ENCODE results near the gene DIAPH2.

DNA sequence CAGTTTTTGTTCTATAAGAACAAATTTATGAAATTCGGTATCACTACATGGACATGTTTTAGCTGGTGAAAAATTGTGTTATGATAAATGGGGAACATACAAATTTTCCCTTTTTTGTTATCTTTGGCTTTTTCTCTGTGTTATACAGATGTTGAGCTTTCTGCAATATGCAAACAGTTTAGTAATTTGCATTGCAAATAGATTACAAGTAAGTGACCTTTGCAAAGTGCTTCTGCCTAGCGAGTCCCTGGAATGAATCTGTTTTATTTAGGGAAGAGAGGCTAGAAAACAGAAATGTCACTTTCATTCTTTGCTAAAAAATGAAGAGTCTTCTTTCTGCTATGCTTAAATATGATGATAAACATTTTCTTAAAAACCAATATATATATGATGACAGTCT lies 660.1 kb downstream of the DIAPH2 start:
- TF ChIP-seq, protein P1, sequence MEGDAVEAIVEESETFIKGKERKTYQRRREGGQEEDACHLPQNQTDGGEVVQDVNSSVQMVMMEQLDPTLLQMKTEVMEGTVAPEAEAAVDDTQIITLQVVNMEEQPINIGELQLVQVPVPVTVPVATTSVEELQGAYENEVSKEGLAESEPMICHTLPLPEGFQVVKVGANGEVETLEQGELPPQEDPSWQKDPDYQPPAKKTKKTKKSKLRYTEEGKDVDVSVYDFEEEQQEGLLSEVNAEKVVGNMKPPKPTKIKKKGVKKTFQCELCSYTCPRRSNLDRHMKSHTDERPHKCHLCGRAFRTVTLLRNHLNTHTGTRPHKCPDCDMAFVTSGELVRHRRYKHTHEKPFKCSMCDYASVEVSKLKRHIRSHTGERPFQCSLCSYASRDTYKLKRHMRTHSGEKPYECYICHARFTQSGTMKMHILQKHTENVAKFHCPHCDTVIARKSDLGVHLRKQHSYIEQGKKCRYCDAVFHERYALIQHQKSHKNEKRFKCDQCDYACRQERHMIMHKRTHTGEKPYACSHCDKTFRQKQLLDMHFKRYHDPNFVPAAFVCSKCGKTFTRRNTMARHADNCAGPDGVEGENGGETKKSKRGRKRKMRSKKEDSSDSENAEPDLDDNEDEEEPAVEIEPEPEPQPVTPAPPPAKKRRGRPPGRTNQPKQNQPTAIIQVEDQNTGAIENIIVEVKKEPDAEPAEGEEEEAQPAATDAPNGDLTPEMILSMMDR (IDR thresholded peaks at IDR 0.05) = no peak
- TF ChIP-seq POLR2A (IDR thresholded peaks at IDR 0.05) = no peak
